Transverse colon (tissue), 4 donors: ENCODE results near the gene ARRDC2. TPM values are rescaled to one million over a fixed set of nuclear protein-coding genes. Genes with fewer than 3 reads are reported as not detected.

Experiments
- DNase-seq: peaks from one replicate; pipeline ENCODE4 v3.0.0-alpha.2; 2019
- H3K27ac ChIP-seq, 4 donors: fragments of 200-600 bp; sonication (generic); 2 replicates each; pipeline ENCODE4 v1.5.1; 2016 to 2018; ENCODE audit warnings: inconsistent platforms in 4 of 4
- H3K27me3 ChIP-seq: fragments of 200-600 bp; sonication (generic); 2 replicates; pipeline ENCODE4 v1.5.1; 2017; ENCODE audit warnings: inconsistent platforms
- H3K36me3 ChIP-seq, 4 donors: fragments of 200-600 bp; sonication (generic); 2 replicates each; pipeline ENCODE4 v1.5.1; 2017 to 2019; ENCODE audit warnings: inconsistent platforms in 4 of 4
- H3K4me1 ChIP-seq, 4 donors: fragments of 200-600 bp; sonication (generic); 2 replicates each; pipeline ENCODE4 v1.5.1; 2017 to 2020; ENCODE audit warnings: inconsistent platforms in 4 of 4
- H3K4me3 ChIP-seq, 4 donors: fragments of 200-600 bp; sonication (generic); 1 replicate in 1 of 4; 2 replicates in 3 of 4; pipeline versions ENCODE4 v1.5.1 to v1.6.1; 2017 to 2019; ENCODE audit warnings: inconsistent platforms in 4 of 4
- H3K9me3 ChIP-seq, 2 donors: fragments of 200-600 bp; sonication (generic); 2 replicates each; pipeline ENCODE4 v1.5.1; 2017 to 2019; ENCODE audit warnings: inconsistent platforms in 2 of 2
- EP300 ChIP-seq: sonication (generic); formaldehyde crosslinking; IDR thresholded peaks from one replicate; pipeline ENCODE4 v1.6.1; 2017; ENCODE audit warnings: antibody characterized with exemption, low read depth
- POLR2A ChIP-seq: fragments of 450-650 bp; IDR thresholded peaks from one replicate; pipeline ENCODE4 v1.6.1; 2016; ENCODE audit warnings: antibody characterized with exemption, mild to moderate bottlenecking, moderate library complexity
- POLR2AphosphoS5 ChIP-seq, 3 donors: sonication (generic); formaldehyde crosslinking; IDR thresholded peaks; one replicate each; pipeline ENCODE4 v1.6.1; 2016; ENCODE audit warnings: antibody characterized with exemption in 3 of 3
- WGBS, 2 donors: methylation state at CpG; one replicate each; pipeline ENCODE4 v1.1.5; 2018; ENCODE audit warnings: low coverage in 1 of 2; 5-methylcytosine and 5-hydroxymethylcytosine counted together
- in situ Hi-C, 4 donors: fragments of 200-750 bp; cut with MboI; loops; one replicate each; pipeline versions ENCODE4 v1.15.0 to v1.15.1; 2017; ENCODE audit warnings: low sequenced_read_pairs in 3 of 4, low pct_ligation_motif_present in 1 of 4, low pct_unique_long_range_greater_than_20kb in 1 of 4
- intact Hi-C: fragments of 100-400 bp; cut with DNase I; formaldehyde crosslinking; loops from one replicate; pipeline ENCODE4 v1.15.1; 2023; ENCODE audit warnings: low total_unique reads
- total RNA-seq, 4 donors: library from RNA; depleted of rRNA; stranded (reverse); fragments of >200 nt; gene quantifications; one replicate each; pipeline ENCODE4 v1.1.0, GENCODE V29; 2016
- TF ChIP-seq, protein P1 (sequence below), 5 experiments: fragments of 200-600 bp in 3 of 5; fragments of 450-650 bp in 2 of 5; sonication (generic) in 3 of 5; IDR thresholded peaks; 1 replicate in 2 of 5; 2 replicates in 3 of 5; pipeline ENCODE4 v1.5.1; 2016 to 2017; ENCODE audit warnings: antibody characterized with exemption in 5 of 5, inconsistent platforms in 3 of 5, mild to moderate bottlenecking in 2 of 5, moderate library complexity in 1 of 5

The ARRDC2 gene
- total RNA-seq, 4 donors from 2014 or later: 28.9 to 69.6 (median 42.7) TPM

DNA sequence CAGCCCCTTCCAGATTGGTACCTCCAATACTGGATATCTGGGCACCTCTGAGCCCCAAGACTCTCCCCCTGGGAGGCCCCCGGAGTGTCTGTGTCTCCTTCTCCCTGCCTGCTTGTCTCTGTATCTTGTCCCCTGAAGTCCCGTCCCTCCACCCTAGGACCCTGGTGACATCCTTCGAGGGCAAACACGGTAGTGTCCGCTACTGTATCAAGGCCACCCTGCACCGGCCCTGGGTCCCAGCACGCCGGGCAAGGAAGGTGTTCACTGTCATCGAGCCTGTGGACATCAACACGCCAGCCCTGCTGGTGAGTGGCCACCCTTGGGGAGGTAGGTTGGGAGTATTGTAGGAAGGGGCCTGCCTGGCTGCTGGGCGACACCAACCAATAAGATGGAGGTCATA, 844 bp downstream of the ARRDC2 start:
- TF ChIP-seq POLR2AphosphoS5 (IDR thresholded peaks at IDR 0.05): no peak
- TF ChIP-seq EP300: no peak
- DNase-seq: no peak
- Histone ChIP-seq H3K27ac (peak overlapping the region; percentile 80 to 89 (median 86)), H3K4me3 (peak overlapping the region in 3 of 4 donors; percentile 40 to 52 (median 41)), H3K36me3 (peaks cover 0 to 37% (median 18%) of the 10 kb centered on the region in 4 donors), H3K27me3 (no peaks in the 10 kb centered on the region), H3K9me3 (no peaks in the 10 kb centered on the region), H3K4me1 (peaks cover 2 to 23% (median 18%) of the 10 kb centered on the region in 4 donors)
- intact Hi-C loops: no loop called here
- WGBS, 2 donors: 80 to 88% methylated on average over 1 to 11 of the region's 11 CpGs
- in situ Hi-C loops: loop anchor here in 2 of 4 donors (5.0 to 10.0 kb wide), 2 partner anchors 46 to 48 kb away; no protein-coding TSS in a partner anchor

DNA sequence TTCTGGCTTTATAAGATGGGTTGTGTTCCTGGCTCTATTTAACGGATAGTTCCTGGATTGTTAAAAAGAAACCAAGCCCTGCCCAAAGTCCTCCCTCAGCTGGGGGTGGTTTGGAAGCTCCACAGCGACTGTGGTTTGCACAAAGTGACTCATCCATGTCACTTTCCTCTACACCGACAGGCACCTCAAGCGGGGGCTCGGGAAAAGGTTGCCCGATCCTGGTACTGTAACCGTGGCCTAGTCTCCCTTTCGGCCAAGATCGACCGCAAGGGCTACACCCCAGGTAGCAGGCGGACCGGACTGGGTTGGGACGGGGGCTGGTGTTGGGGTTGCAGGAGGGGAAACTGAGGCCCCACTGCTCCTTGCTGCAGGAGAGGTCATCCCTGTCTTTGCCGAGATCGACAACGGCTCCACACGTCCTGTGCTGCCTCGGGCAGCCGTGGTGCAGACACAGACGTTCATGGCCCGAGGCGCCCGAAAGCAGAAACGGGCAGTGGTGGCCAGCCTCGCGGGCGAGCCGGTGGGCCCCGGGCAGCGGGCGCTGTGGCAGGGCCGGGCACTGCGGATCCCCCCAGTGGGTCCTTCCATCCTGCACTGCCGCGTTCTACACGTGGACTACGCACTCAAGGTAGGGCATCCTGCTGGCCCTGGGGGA, 1.6 kb downstream of the ARRDC2 start:
- intact Hi-C loops (no loop called here), in situ Hi-C loops (loop anchor here in 3 of 4 donors (5.0 to 10.0 kb wide), 3 partner anchors 45 to 55 kb away; no protein-coding TSS in a partner anchor)
- peaks cover 0 to 42% (median 18%) of the 10 kb centered on the region in 4 donors for H3K36me3 ChIP-seq
- DNase-seq: no peak
- peak overlapping the region; percentile 80 to 89 (median 86) for H3K27ac ChIP-seq
- H3K4me1 ChIP-seq: peaks cover 3 to 26% (median 19%) of the 10 kb centered on the region in 4 donors
- TF ChIP-seq, protein P1, sequence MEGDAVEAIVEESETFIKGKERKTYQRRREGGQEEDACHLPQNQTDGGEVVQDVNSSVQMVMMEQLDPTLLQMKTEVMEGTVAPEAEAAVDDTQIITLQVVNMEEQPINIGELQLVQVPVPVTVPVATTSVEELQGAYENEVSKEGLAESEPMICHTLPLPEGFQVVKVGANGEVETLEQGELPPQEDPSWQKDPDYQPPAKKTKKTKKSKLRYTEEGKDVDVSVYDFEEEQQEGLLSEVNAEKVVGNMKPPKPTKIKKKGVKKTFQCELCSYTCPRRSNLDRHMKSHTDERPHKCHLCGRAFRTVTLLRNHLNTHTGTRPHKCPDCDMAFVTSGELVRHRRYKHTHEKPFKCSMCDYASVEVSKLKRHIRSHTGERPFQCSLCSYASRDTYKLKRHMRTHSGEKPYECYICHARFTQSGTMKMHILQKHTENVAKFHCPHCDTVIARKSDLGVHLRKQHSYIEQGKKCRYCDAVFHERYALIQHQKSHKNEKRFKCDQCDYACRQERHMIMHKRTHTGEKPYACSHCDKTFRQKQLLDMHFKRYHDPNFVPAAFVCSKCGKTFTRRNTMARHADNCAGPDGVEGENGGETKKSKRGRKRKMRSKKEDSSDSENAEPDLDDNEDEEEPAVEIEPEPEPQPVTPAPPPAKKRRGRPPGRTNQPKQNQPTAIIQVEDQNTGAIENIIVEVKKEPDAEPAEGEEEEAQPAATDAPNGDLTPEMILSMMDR (IDR thresholded peaks at IDR 0.05): no peak
- TF ChIP-seq EP300 (no peak), POLR2AphosphoS5 (IDR thresholded peaks at IDR 0.05) (no peak), POLR2A (no peak)
- 87% methylated on average over 35 of the region's 37 CpGs; no CpG with 5 or more reads in 1 of the 2 donors for WGBS, 2 donors
- no peaks in the 10 kb centered on the region for H3K9me3 ChIP-seq
- peak overlapping the region in 3 of 4 donors; percentile 4 to 52 (median 41) for H3K4me3 ChIP-seq
- no peaks in the 10 kb centered on the region for H3K27me3 ChIP-seq

DNA sequence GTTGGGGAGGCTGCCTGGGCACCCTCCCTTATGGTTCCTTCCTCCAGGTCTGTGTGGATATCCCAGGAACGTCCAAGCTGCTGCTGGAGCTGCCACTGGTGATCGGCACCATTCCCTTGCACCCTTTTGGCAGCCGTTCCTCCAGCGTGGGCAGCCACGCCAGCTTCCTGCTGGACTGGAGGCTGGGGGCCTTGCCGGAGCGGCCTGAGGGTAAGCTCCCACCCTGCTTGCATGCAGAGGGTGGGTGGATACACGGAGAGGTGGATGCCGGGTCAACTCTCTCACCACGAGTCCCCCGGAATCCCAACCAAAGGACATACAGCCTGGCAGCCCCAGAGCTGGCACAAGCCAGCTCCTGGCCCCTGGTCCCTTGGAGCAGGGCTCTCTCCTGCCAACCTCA, 2.2 kb downstream of the ARRDC2 start:
- intact Hi-C loops (no loop called here), in situ Hi-C loops (loop anchor here in 1 of 4 donors (10.0 kb wide), 1 partner anchor 55 kb away; no protein-coding TSS in a partner anchor)
- Histone ChIP-seq H3K9me3 (no peaks in the 10 kb centered on the region), H3K27me3 (no peaks in the 10 kb centered on the region), H3K4me1 (peaks cover 3 to 32% (median 19%) of the 10 kb centered on the region in 4 donors), H3K4me3 (peak overlapping the region in 2 of 4 donors; percentile 41 to 52), H3K36me3 (peaks cover 0 to 42% (median 18%) of the 10 kb centered on the region in 4 donors), H3K27ac (peak overlapping the region in 2 of 4 donors; percentile 4 to 85)
- no peak for DNase-seq
- 90% methylated on average over 11 of the region's 11 CpGs; no CpG with 5 or more reads in 1 of the 2 donors for WGBS, 2 donors
- no peak for TF ChIP-seq EP300
- TF ChIP-seq POLR2AphosphoS5 (IDR thresholded peaks at IDR 0.05): no peak
- no peak for TF ChIP-seq POLR2A
- TF ChIP-seq, protein P1 (IDR thresholded peaks at IDR 0.05): no peak

DNA sequence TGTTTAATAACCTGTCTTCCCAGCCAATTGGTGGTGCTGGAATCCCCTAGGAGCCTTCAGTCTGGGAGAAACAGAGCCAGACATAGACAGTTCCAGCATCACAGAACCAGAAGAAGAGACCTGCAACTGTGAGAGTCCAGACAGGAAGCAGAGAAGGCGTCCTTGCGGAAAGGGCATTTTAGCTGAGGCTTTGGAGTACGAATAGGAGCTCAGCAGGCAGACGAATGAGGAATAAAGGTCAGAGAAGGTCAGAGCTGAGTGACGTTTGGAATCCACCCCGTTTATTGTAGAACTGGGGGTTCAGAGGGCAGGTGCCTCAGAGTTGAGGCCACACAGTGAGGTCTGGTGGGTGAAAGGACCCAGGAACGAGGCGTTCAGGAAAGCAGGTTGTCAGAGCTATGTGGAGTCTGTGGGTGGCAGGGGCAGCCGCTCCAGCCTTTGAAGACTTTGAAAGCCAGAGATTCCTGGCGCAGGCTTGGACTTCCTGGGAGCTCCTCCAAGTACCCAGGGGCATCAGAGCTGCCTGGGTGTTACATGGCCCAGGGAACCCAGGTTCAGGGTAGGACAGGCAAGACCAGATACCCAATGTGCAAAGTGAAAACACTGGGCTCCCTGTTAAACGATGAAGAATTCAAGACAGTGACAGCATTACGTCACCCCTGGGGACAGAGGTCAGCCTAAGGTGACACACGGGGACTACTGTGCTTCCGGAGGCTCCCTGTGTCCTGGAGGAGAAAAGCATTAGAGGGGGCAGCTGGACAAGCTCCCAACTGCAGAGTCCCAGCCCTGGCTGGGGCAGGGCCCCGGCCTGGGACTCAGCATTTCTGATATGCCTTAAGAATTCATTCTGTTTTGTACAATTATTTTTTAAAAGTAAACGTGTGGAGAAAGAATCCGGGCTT, 5.5 kb downstream of the ARRDC2 start:
- no peak for DNase-seq
- TF ChIP-seq EP300: no peak
- no peak for TF ChIP-seq POLR2A
- TF ChIP-seq, protein P1 (IDR thresholded peaks at IDR 0.05): no peak
- no peak for TF ChIP-seq POLR2AphosphoS5 (IDR thresholded peaks at IDR 0.05)
- Histone ChIP-seq H3K4me3 (peak overlapping the region in 1 of 4 donors; percentile 3), H3K9me3 (no peaks in the 10 kb centered on the region), H3K27ac (peak overlapping the region; percentile 34 to 66 (median 57)), H3K36me3 (peaks cover 0 to 42% (median 18%) of the 10 kb centered on the region in 4 donors), H3K4me1 (peaks cover 6 to 31% (median 8%) of the 10 kb centered on the region in 4 donors), H3K27me3 (no peaks in the 10 kb centered on the region)
- 75% methylated on average over 17 of the region's 17 CpGs; no CpG with 5 or more reads in 1 of the 2 donors for WGBS, 2 donors
- in situ Hi-C loops: loop anchor here in 1 of 4 donors (10.0 kb wide), 1 partner anchor 51 kb away; no protein-coding TSS in a partner anchor
- intact Hi-C loops: no loop called here
